KMS-11 (cell line): Measurements from ENCODE around the gene PIK3CA.
"Not testable (repeated sequence)": the region's sequence is repeated elsewhere in the genome, so short reads cannot be mapped to it uniquely, and the experiment has no call there.

ENCODE experiments used
- H2AFZ ChIP-seq: fragments of 200-600 bp; sonication (generic); 2 replicates; pipeline ENCODE4 v1.6.1; 2016; ENCODE audit warnings: antibody characterized with exemption, mixed run types, low read depth
- H3K27ac ChIP-seq: fragments of 200-600 bp; sonication (generic); 2 replicates; pipeline ENCODE4 v1.6.1; 2016; ENCODE audit warnings: mild to moderate bottlenecking, mixed run types
- H3K27me3 ChIP-seq: fragments of 200-600 bp; sonication (generic); 2 replicates; pipeline ENCODE4 v1.6.1; 2017; ENCODE audit warnings: mild to moderate bottlenecking, low read depth, mixed run types, moderate library complexity; ENCODE audit not compliant: insufficient read depth
- H3K36me3 ChIP-seq: fragments of 200-600 bp; sonication (generic); 2 replicates; pipeline ENCODE4 v1.6.1; 2017; ENCODE audit warnings: mild to moderate bottlenecking, mixed run types; ENCODE audit not compliant: insufficient read depth
- H3K4me1 ChIP-seq: fragments of 200-600 bp; sonication (generic); 2 replicates; pipeline ENCODE4 v1.6.1; 2016; ENCODE audit warnings: mild to moderate bottlenecking, low read depth, mixed run types; ENCODE audit not compliant: poor library complexity, severe bottlenecking
- H3K4me2 ChIP-seq: fragments of 200-600 bp; sonication (generic); 2 replicates; pipeline ENCODE4 v1.7.0; 2016; ENCODE audit warnings: mild to moderate bottlenecking, mixed run types
- H3K4me3 ChIP-seq: fragments of 200-600 bp; sonication (generic); IDR thresholded peaks from 2 replicates; pipeline ENCODE4 v1.6.1; 2017; ENCODE audit warnings: low read depth, low read length, mixed read lengths; ENCODE audit not compliant: insufficient read depth
- H3K79me2 ChIP-seq: fragments of 200-600 bp; sonication (generic); 2 replicates; pipeline ENCODE4 v1.6.1; 2016; ENCODE audit warnings: low read depth, mixed run types; ENCODE audit not compliant: insufficient read depth
- H3K9ac ChIP-seq: fragments of 200-600 bp; sonication (generic); 2 replicates; pipeline ENCODE4 v1.6.1; 2016; ENCODE audit warnings: mild to moderate bottlenecking, mixed run types
- H4K20me1 ChIP-seq: fragments of 200-600 bp; sonication (generic); 2 replicates; pipeline ENCODE4 v1.6.1; 2016; ENCODE audit warnings: mild to moderate bottlenecking, mixed run types; ENCODE audit not compliant: insufficient read depth
- CTCF ChIP-seq: fragments of 200-600 bp; sonication (generic); conservative IDR thresholded peaks from 2 replicates; pipeline ENCODE4 v1.6.1; 2017; ENCODE audit warnings: low read depth, mild to moderate bottlenecking, antibody characterized with exemption, low read length, moderate library complexity, mixed read lengths

PIK3CA gene

GRCh38 chr3:179258820-179259219 is 110.7 kb downstream of the PIK3CA start:
- H3K4me3 ChIP-seq = no peak overlapping the region
- TF ChIP-seq CTCF = no peak
- no peak overlapping the region for H3K9ac ChIP-seq
- H2AFZ ChIP-seq = no peak overlapping the region
- no peak overlapping the region for H3K27ac ChIP-seq
- H3K4me1 ChIP-seq = peaks cover 7% of the 10 kb centered on the region
- no peak overlapping the region for H3K4me2 ChIP-seq
- H3K27me3 ChIP-seq = no peaks in the 10 kb centered on the region
- no peaks in the 10 kb centered on the region for H4K20me1 ChIP-seq
- H3K79me2 ChIP-seq = no peaks in the 10 kb centered on the region
- H3K36me3 ChIP-seq = no peaks in the 10 kb centered on the region

GRCh38 chr3:179259959-179260756 is 112.0 kb downstream of the PIK3CA start:
- H3K27me3 ChIP-seq, H3K36me3 ChIP-seq, H3K9ac ChIP-seq, H4K20me1 ChIP-seq, H3K27ac ChIP-seq, H3K4me3 ChIP-seq, H3K4me1 ChIP-seq, H3K79me2 ChIP-seq: not testable (repeated sequence)
- Histone ChIP-seq H2AFZ (peak overlapping the region; percentile 98; the same call in 1 of the 2 replicates), H3K4me2 (peak overlapping the region; percentile 98; the same call in 1 of the 2 replicates)

GRCh38 chr3:179260949-179261765 is 113.0 kb downstream of the PIK3CA start:
- Histone ChIP-seq H4K20me1 (no peaks in the 10 kb centered on the region), H3K4me1 (peaks cover 7% of the 10 kb centered on the region), H3K36me3 (no peaks in the 10 kb centered on the region), H3K9ac (peak overlapping the region; percentile 70), H3K4me2 (peak overlapping the region; percentile 98), H3K27ac (no peak overlapping the region), H3K4me3 (no peak overlapping the region), H2AFZ (peak overlapping the region; percentile 98), H3K27me3 (no peaks in the 10 kb centered on the region), H3K79me2 (no peaks in the 10 kb centered on the region)
- TF ChIP-seq CTCF = no peak

- H2AFZ ChIP-seq = no peak overlapping the region
- H3K4me1 ChIP-seq = peaks cover 7% of the 10 kb centered on the region
- H3K79me2 ChIP-seq = no peaks in the 10 kb centered on the region
- no peaks in the 10 kb centered on the region for H4K20me1 ChIP-seq
- no peaks in the 10 kb centered on the region for H3K36me3 ChIP-seq
- no peaks in the 10 kb centered on the region for H3K27me3 ChIP-seq
- TF ChIP-seq CTCF = no peak
- H3K4me3 ChIP-seq = no peak overlapping the region
- no peak overlapping the region for H3K9ac ChIP-seq
- H3K4me2 ChIP-seq = no peak overlapping the region
- H3K27ac ChIP-seq = no peak overlapping the region
Observed at GRCh38 chr3:179263134-179263533, 115.0 kb downstream of the PIK3CA start.

GRCh38 chr3:179264449-179264848 is 116.3 kb downstream of the PIK3CA start:
- H2AFZ ChIP-seq = no peak overlapping the region

More at GRCh38 chr3:179264449-179264848, 116.3 kb downstream of the PIK3CA start:
- Histone ChIP-seq H3K4me2 (no peak overlapping the region), H3K79me2 (no peaks in the 10 kb centered on the region), H3K4me3 (no peak overlapping the region), H3K4me1 (peaks cover 7% of the 10 kb centered on the region), H3K36me3 (no peaks in the 10 kb centered on the region), H3K27me3 (no peaks in the 10 kb centered on the region), H3K27ac (no peak overlapping the region), H4K20me1 (no peaks in the 10 kb centered on the region), H3K9ac (no peak overlapping the region)
- TF ChIP-seq CTCF = no peak
